Measurements from ENCODE around the gene RBMS3. TPM values are rescaled to one million over a fixed set of nuclear protein-coding genes. Genes with fewer than 3 reads are reported as not detected.

Gene RBMS3
- total and polyA plus RNA-seq, 2 of the 8 experiments (the other 6 are each of a cell fraction or from before 2014, with no cell fraction given) = 3.7 to 6.9 TPM

DNA sequence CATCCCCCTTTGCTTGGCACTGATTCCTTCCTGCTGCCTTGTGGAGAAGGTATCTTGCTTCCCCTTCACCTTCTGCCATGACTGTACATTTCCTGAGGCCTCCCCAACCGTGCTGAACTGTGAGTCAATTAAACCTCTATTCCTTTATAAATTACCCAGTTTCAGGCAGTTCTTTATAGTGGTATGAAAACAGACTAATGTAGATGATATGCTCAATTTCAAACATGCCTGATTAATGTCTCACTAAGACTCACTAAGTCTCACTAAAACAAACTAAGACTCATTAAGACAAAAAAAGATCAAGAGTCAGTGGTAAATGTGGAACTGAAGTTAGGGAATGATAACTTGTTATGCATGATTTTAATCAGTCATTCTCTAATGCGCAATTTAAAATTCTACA is 606.6 kb downstream of the RBMS3 start:
- no peak overlapping the region for H2BK20ac ChIP-seq (ENCODE audit: low read length)
- H4K8ac ChIP-seq (ENCODE audit: extremely low read depth, insufficient read depth, low read length) = no peak overlapping the region
- no peak overlapping the region for H3K56ac ChIP-seq (replicated peaks; ENCODE audit: insufficient read length, low read depth, low read length)
- no peaks in the 10 kb centered on the region for H3K9me3 ChIP-seq (ENCODE audit: insufficient read depth in 2 of 2, low read depth in 1 of 2, low read length in 1 of 2)
- no peak overlapping the region for H4K91ac ChIP-seq (replicated peaks; ENCODE audit: insufficient read length, low read length)
- H3K9ac ChIP-seq (replicated peaks in 1 of 4; ENCODE audit: extremely low read depth in 1 of 4, low read depth in 3 of 4, low read length in 3 of 4) = no peak overlapping the region
- no peak overlapping the region for H2BK120ac ChIP-seq (replicated peaks; ENCODE audit: low read depth, low read length)
- no peaks in the 10 kb centered on the region for H4K20me1 ChIP-seq (replicated peaks in 1 of 2; ENCODE audit: control insufficient read depth in 1 of 2, insufficient read depth in 2 of 2, low read length in 2 of 2)
- no peak overlapping the region for H3K4me3 ChIP-seq (ENCODE audit: extremely low read depth in 1 of 4, insufficient read depth in 2 of 4, low read depth in 3 of 4, low read length in 4 of 4)
- no peak for DNase-seq (ENCODE audit: low read depth in 1 of 2, low spot score in 2 of 2)
- ChIA-PET CTCF (ENCODE audit: partially characterized antibody) (no interaction called here), POLR2A (ENCODE audit: partially characterized antibody) (no interaction called here)
- no peak for FAIRE-seq
- no peak overlapping the region for H3K23ac ChIP-seq (ENCODE audit: insufficient read length)
- no peaks in the 10 kb centered on the region for H3K79me2 ChIP-seq (ENCODE audit: control insufficient read depth in 1 of 2, insufficient read depth in 2 of 2, low read length in 2 of 2)
- H3K18ac ChIP-seq (ENCODE audit: extremely low read depth, low read length) = no peak overlapping the region
- no peak overlapping the region for H2BK5ac ChIP-seq (ENCODE audit: low read depth, low read length)
- H3K4me1 ChIP-seq (replicated peaks in 1 of 4; ENCODE audit: control insufficient read depth in 3 of 4, insufficient read depth in 4 of 4, low read length in 3 of 4) = no peaks in the 10 kb centered on the region
- TF ChIP-seq, protein P1, sequence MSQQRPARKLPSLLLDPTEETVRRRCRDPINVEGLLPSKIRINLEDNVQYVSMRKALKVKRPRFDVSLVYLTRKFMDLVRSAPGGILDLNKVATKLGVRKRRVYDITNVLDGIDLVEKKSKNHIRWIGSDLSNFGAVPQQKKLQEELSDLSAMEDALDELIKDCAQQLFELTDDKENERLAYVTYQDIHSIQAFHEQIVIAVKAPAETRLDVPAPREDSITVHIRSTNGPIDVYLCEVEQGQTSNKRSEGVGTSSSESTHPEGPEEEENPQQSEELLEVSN (IDR thresholded peaks at IDR 0.05) = no peak
- TF ChIP-seq KDM1A (IDR thresholded peaks at IDR 0.05; ENCODE audit: borderline replicate concordance, low read length) (no peak), EGR1 (IDR thresholded peaks at IDR 0.05; ENCODE audit: borderline replicate concordance, low read depth, low read length) (no peak), RAD21 (IDR thresholded peaks at IDR 0.05 in 1 of 2, conservative IDR thresholded peaks at IDR 0.05 in 1 of 2; ENCODE audit: low read depth in 2 of 2, low read length in 2 of 2) (no peak), GABPA (IDR thresholded peaks at IDR 0.05; ENCODE audit: borderline replicate concordance, insufficient read depth, low read length) (no peak), SIX5 (IDR thresholded peaks at IDR 0.05; ENCODE audit: low read depth, low read length) (no peak)
- TF ChIP-seq, protein P2, sequence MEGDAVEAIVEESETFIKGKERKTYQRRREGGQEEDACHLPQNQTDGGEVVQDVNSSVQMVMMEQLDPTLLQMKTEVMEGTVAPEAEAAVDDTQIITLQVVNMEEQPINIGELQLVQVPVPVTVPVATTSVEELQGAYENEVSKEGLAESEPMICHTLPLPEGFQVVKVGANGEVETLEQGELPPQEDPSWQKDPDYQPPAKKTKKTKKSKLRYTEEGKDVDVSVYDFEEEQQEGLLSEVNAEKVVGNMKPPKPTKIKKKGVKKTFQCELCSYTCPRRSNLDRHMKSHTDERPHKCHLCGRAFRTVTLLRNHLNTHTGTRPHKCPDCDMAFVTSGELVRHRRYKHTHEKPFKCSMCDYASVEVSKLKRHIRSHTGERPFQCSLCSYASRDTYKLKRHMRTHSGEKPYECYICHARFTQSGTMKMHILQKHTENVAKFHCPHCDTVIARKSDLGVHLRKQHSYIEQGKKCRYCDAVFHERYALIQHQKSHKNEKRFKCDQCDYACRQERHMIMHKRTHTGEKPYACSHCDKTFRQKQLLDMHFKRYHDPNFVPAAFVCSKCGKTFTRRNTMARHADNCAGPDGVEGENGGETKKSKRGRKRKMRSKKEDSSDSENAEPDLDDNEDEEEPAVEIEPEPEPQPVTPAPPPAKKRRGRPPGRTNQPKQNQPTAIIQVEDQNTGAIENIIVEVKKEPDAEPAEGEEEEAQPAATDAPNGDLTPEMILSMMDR (IDR thresholded peaks at IDR 0.05; ENCODE audit: control extremely low read depth in 1 of 3, insufficient read depth in 1 of 3, low read depth in 1 of 3, low read length in 3 of 3) = no peak
- TF ChIP-seq, protein P3, sequence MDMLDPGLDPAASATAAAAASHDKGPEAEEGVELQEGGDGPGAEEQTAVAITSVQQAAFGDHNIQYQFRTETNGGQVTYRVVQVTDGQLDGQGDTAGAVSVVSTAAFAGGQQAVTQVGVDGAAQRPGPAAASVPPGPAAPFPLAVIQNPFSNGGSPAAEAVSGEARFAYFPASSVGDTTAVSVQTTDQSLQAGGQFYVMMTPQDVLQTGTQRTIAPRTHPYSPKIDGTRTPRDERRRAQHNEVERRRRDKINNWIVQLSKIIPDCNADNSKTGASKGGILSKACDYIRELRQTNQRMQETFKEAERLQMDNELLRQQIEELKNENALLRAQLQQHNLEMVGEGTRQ (IDR thresholded peaks at IDR 0.05; ENCODE audit: low read length) = no peak
- H3K36me3 ChIP-seq (ENCODE audit: control insufficient read depth in 2 of 4, insufficient read depth in 4 of 4, low read length in 3 of 4) = no peaks in the 10 kb centered on the region
- no peak overlapping the region for H2AFZ ChIP-seq (ENCODE audit: low read length)
- H3K27me3 ChIP-seq (replicated peaks in 1 of 4; ENCODE audit: control insufficient read depth in 3 of 4, extremely low read depth in 1 of 4, insufficient read depth in 3 of 4, low read length in 3 of 4) = no peaks in the 10 kb centered on the region
- no peak overlapping the region for H3K4ac ChIP-seq (replicated peaks; ENCODE audit: insufficient read length, low read depth, low read length)
- H3K79me1 ChIP-seq (ENCODE audit: low read depth, low read length) = no peaks in the 10 kb centered on the region
- no peak overlapping the region for H3K27ac ChIP-seq (ENCODE audit: low read depth, low read length)
- no peak overlapping the region for H2AK5ac ChIP-seq (ENCODE audit: low read depth, low read length)
- H2BK15ac ChIP-seq (ENCODE audit: low read length) = no peak overlapping the region
- no peak overlapping the region for H4K5ac ChIP-seq (ENCODE audit: insufficient read length, low read depth, low read length)
- H3K4me2 ChIP-seq (ENCODE audit: insufficient read depth in 1 of 2, low read depth in 2 of 2, low read length in 2 of 2) = no peak overlapping the region
- no peaks in the 10 kb centered on the region for H3K23me2 ChIP-seq (ENCODE audit: low read depth, low read length)
- H2BK12ac ChIP-seq (ENCODE audit: low read depth, low read length) = no peak overlapping the region
- no peak overlapping the region for H3K14ac ChIP-seq (ENCODE audit: insufficient read length)
- WGBS, 2 experiments (ENCODE audit: extremely low coverage in 1 of 2, insufficient coverage in 1 of 2, insufficient read length in 1 of 2, insufficient replicate concordance in 2 of 2, low coverage in 1 of 2, low lambda C conversion rate in 2 of 2, missing lambda C conversion rate in 1 of 2) = 71% methylated on average over 2 of the region's 2 CpGs; no CpG with 5 or more reads in 1 of the 2 experiments
